Parietal lobe (tissue), 1 donor: ENCODE results near the gene CCBE1. TPM values are rescaled to one million over a fixed set of nuclear protein-coding genes. Genes with fewer than 3 reads are reported as not detected.

Source experiments
- total RNA-seq: library from RNA; depleted of rRNA; stranded (reverse); fragments of >200 nt; gene quantifications from one replicate; pipeline ENCODE4 v1.2.3, GENCODE V29; 2014

CCBE1 gene
- 57.6 TPM for total RNA-seq

GRCh38 chr18:59697236-59697932, at the start of gene CCBE1:
TSS of gene CCBE1 (minus strand) at chr18:59697423.

Other genes with a start within 250 kb of the CCBE1 start
- gene PMAIP1, start 202.6 kb upstream of the CCBE1 start, total RNA-seq = 0.94 TPM